ENCODE measurements around the gene GPR35.

DNA sequence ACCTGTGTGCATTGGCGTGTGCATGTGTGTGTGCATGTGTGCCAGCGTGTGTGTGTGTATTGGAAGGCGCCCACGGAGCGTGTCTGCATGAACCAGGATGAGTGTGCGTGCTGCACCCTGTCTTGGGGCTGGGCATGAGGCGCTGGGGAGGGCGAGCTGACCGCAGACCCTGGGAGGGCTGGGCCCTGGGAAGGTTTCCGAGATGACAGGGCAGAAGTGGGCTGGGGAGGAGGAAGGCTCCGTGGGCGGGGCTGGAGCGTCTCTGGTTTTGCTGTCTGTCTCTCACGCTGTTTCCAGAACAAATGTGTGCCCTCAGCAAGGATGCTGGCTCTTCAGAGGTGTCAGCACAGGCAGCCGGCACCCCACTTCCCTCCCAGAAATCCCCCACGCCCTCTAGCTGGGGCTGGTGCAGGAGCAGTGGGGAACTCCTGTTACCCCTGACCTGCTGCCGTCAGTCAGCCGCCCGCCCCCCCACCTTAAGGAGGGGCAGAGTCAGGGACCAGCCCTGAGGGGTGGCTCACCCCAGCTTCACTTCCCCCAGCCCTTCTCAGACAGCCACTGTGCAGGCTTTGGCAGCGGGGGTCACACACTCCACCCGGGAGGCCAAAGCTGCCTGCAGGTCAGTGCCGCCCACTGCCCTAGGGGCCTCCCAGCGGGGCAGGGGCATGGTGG lies at the start of gene GPR35:
- TF ChIP-seq, protein P1, sequence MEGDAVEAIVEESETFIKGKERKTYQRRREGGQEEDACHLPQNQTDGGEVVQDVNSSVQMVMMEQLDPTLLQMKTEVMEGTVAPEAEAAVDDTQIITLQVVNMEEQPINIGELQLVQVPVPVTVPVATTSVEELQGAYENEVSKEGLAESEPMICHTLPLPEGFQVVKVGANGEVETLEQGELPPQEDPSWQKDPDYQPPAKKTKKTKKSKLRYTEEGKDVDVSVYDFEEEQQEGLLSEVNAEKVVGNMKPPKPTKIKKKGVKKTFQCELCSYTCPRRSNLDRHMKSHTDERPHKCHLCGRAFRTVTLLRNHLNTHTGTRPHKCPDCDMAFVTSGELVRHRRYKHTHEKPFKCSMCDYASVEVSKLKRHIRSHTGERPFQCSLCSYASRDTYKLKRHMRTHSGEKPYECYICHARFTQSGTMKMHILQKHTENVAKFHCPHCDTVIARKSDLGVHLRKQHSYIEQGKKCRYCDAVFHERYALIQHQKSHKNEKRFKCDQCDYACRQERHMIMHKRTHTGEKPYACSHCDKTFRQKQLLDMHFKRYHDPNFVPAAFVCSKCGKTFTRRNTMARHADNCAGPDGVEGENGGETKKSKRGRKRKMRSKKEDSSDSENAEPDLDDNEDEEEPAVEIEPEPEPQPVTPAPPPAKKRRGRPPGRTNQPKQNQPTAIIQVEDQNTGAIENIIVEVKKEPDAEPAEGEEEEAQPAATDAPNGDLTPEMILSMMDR (IDR thresholded peaks at IDR 0.05) = no peak
- TF ChIP-seq, protein P2, sequence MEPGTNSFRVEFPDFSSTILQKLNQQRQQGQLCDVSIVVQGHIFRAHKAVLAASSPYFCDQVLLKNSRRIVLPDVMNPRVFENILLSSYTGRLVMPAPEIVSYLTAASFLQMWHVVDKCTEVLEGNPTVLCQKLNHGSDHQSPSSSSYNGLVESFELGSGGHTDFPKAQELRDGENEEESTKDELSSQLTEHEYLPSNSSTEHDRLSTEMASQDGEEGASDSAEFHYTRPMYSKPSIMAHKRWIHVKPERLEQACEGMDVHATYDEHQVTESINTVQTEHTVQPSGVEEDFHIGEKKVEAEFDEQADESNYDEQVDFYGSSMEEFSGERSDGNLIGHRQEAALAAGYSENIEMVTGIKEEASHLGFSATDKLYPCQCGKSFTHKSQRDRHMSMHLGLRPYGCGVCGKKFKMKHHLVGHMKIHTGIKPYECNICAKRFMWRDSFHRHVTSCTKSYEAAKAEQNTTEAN (CRISPR knock-in tag; IDR thresholded peaks at IDR 0.05) = no peak
- TF ChIP-seq, protein P3, sequence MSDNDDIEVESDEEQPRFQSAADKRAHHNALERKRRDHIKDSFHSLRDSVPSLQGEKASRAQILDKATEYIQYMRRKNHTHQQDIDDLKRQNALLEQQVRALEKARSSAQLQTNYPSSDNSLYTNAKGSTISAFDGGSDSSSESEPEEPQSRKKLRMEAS (CRISPR knock-in tag; IDR thresholded peaks at IDR 0.05) = no peak
- TF ChIP-seq ZNF138 (CRISPR knock-in tag; conservative IDR thresholded peaks at IDR 0.05) (no peak), OVOL2 (CRISPR knock-in tag; IDR thresholded peaks at IDR 0.05; ENCODE audit: borderline replicate concordance) (no peak), KAT7 (CRISPR knock-in tag; IDR thresholded peaks at IDR 0.05; ENCODE audit: borderline replicate concordance) (no peak), CREB1 (CRISPR knock-in tag; IDR thresholded peaks at IDR 0.05) (no peak), TEAD1 (CRISPR knock-in tag; IDR thresholded peaks at IDR 0.05) (no peak), RELA (CRISPR knock-in tag; IDR thresholded peaks at IDR 0.05; ENCODE audit: borderline replicate concordance) (no peak)
- TF ChIP-seq, protein P4, sequence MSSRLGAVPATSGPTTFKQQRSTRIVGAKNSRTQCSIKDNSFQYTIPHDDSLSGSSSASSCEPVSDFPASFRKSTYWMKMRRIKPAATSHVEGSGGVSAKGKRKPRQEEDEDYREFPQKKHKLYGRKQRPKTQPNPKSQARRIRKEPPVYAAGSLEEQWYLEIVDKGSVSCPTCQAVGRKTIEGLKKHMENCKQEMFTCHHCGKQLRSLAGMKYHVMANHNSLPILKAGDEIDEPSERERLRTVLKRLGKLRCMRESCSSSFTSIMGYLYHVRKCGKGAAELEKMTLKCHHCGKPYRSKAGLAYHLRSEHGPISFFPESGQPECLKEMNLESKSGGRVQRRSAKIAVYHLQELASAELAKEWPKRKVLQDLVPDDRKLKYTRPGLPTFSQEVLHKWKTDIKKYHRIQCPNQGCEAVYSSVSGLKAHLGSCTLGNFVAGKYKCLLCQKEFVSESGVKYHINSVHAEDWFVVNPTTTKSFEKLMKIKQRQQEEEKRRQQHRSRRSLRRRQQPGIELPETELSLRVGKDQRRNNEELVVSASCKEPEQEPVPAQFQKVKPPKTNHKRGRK (CRISPR knock-in tag; IDR thresholded peaks at IDR 0.05; ENCODE audit: borderline replicate concordance) = no peak
- TF ChIP-seq, protein P5, sequence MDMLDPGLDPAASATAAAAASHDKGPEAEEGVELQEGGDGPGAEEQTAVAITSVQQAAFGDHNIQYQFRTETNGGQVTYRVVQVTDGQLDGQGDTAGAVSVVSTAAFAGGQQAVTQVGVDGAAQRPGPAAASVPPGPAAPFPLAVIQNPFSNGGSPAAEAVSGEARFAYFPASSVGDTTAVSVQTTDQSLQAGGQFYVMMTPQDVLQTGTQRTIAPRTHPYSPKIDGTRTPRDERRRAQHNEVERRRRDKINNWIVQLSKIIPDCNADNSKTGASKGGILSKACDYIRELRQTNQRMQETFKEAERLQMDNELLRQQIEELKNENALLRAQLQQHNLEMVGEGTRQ (CRISPR knock-in tag; IDR thresholded peaks at IDR 0.05) = no peak
- TF ChIP-seq, protein P6, sequence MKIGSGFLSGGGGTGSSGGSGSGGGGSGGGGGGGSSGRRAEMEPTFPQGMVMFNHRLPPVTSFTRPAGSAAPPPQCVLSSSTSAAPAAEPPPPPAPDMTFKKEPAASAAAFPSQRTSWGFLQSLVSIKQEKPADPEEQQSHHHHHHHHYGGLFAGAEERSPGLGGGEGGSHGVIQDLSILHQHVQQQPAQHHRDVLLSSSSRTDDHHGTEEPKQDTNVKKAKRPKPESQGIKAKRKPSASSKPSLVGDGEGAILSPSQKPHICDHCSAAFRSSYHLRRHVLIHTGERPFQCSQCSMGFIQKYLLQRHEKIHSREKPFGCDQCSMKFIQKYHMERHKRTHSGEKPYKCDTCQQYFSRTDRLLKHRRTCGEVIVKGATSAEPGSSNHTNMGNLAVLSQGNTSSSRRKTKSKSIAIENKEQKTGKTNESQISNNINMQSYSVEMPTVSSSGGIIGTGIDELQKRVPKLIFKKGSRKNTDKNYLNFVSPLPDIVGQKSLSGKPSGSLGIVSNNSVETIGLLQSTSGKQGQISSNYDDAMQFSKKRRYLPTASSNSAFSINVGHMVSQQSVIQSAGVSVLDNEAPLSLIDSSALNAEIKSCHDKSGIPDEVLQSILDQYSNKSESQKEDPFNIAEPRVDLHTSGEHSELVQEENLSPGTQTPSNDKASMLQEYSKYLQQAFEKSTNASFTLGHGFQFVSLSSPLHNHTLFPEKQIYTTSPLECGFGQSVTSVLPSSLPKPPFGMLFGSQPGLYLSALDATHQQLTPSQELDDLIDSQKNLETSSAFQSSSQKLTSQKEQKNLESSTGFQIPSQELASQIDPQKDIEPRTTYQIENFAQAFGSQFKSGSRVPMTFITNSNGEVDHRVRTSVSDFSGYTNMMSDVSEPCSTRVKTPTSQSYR (CRISPR knock-in tag; IDR thresholded peaks at IDR 0.05) = no peak
